ENCODE measurements around the gene WASF1. TPM values are rescaled to one million over a fixed set of nuclear protein-coding genes. Genes with fewer than 3 reads are reported as not detected.

Gene WASF1
- 18.0 and 23.3 TPM in 2 replicates for total RNA-seq

DNA sequence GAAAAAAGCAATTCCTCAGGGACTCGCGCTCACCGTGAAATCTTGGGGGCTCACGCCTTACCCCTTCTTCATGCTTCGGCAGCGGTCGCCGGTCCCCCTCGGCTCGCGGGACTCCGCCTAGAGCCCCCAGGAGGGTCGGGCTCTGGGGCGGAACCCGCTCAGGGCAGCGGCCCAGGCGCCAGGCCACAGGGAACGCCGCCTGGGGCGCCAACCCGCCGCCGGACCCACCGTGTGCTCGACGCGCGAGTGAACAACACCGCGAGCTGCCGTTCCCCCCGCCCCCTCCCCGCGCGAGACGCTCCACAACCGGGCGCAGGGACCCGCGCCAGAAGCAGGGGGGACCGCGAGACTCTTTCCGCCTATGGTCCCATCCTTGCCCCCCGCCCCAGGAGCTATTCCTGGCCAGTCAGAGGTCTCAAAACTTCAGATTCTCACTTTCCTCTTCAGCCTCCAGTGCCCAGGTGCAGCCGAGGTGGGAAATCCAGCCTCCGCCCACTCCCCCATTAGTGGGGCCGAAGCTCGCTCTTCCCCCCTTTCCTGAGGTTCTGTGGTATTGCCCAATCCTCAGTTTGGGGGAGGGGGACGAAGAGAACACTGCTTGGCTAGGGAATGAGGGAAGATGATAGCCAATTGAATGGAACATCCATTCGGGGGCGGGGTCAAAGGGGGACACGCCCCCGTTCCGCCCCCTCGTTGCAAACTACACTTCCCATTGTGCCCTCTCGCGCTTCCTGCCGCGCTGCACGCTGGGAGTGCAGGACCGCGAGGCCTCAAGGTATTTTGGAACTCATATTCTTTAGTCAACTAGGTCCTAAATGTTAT, at the start of gene WASF1:
WASF1 (minus strand) TSS at position 265 of the 822 bp plus-strand sequence. CDS start 52,069 bp downstream, outside the sequence.

DNA sequence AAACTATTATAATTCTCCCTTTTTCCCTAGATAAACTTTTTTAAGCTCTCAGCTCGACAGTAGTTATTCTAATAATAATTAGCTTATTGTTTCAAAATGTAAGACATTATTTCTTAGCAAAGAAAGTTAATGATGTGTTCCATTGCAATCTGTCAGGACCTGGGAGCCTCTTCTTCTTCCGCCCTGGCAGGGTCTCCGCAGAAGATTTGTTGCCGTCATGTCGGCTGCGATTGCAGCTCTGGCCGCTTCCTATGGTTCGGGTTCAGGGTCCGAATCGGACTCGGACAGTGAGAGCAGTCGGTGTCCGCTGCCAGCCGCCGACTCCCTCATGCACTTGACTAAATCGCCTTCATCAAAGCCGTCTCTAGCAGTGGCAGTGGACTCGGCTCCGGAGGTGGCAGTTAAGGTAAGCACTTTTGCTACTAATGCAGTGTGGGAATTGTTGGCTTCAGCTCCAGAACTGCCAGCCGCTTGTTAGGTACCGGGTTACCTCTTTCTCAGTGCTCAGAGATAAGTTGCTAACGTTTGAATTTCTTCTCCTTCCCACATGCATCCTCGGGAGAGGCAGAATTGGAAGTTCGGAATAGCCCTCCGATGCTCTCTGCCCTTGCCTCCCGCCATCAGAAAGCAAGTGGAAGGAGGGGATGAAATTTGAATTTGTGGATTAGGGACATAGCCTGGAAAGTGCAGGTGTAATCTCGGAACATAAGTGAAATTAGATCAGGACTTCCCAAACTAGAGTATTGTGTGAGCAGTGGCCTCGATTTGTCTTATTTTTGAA, 948 bp upstream of the WASF1 start, which contains the start of gene CDC40:
CDC40 (plus strand) TSS at position 200 of the 781 bp plus-strand sequence; CDS start at position 218, 18 bp downstream.

Other genes with a start within 250 kb of the WASF1 start
- gene GPR6, start 201.4 kb downstream of the WASF1 start, total RNA-seq: not detected in 2 replicates
- 9.7 and 13.4 TPM in 2 replicates for gene CDC40, start 757 bp upstream of the WASF1 start, total RNA-seq
- gene METTL24, start 178.7 kb upstream of the WASF1 start, total RNA-seq: not detected in 2 replicates
- not detected in 2 replicates for gene DDO, start 235.9 kb upstream of the WASF1 start, total RNA-seq

Data from airway epithelial cell (primary cell).